ENCODE results near the gene RERE. TPM values are rescaled to one million over a fixed set of nuclear protein-coding genes. Genes with fewer than 3 reads are reported as not detected.

Gene RERE
- total and polyA plus RNA-seq, 2 donors (not counting 3 experiments of a cell fraction or from before 2014, with no cell fraction given): 14.1 to 113 TPM

DNA sequence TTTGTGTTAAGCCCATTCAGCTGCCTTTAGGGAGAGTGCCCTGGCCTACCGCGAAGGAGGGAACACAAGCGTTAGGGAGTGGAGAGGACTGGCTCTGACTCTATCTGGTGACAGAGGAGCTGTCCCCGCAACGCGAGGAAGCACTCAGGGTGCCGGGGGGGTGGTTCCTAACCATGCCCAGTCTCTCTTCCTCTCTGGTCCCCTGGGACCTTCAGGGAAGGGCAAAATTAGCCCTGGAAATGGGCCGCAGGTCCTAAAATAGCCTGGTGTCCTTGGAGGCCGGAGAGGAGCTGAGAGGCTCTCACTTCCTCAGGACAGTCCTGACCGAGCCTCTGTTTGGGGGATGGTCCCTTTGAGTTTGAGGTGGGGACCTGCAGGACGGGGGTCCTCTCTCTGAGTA is 493.7 kb downstream of the RERE start:
- Histone ChIP-seq H3K36me3 (ENCODE audit: control insufficient read depth in 2 of 2, extremely low read depth in 1 of 2, insufficient read depth in 2 of 2, low read length in 2 of 2) (no peaks in the 10 kb centered on the region), H3K9ac (replicated peaks; ENCODE audit: extremely low read depth, insufficient read depth, low read length) (no peak overlapping the region), H3K4me1 (ENCODE audit: control insufficient read depth, extremely low read depth, insufficient read depth, low read length) (no peaks in the 10 kb centered on the region), H3K4me3 (replicated peaks in 1 of 3; ENCODE audit: insufficient read depth in 1 of 3, low read depth in 1 of 3, low read length in 3 of 3) (no peak overlapping the region), H3K79me2 (ENCODE audit: control insufficient read depth, insufficient read depth, low read length) (no peaks in the 10 kb centered on the region), H3K27ac (ENCODE audit: insufficient read depth, low read depth, low read length) (no peak overlapping the region), H3K4me2 (ENCODE audit: insufficient read depth, low read length) (no peak overlapping the region), H3K27me3 (ENCODE audit: control insufficient read depth in 2 of 2, insufficient read depth in 2 of 2, low read length in 2 of 2) (no peaks in the 10 kb centered on the region), H2AFZ (ENCODE audit: low read depth, low read length) (no peak overlapping the region), H3K9me3 (replicated peaks; ENCODE audit: control insufficient read depth, insufficient read depth, low read length) (no peaks in the 10 kb centered on the region), H4K20me1 (replicated peaks; ENCODE audit: control insufficient read depth, extremely low read depth, insufficient read depth, low read length) (no peaks in the 10 kb centered on the region), H3K9me1 (replicated peaks; ENCODE audit: control insufficient read depth, extremely low read depth, insufficient read depth, low read length) (no peaks in the 10 kb centered on the region)
- intact Hi-C loops (cut with micrococcal nuclease): no loop called here
- POLR2A ChIA-PET: no interaction called here
- dilution Hi-C loops (cut with MboI; ENCODE audit: extremely low pct_ligation_motif_present, low sequenced_read_pairs): no loop called here
- CTCF ChIA-PET: interaction anchor here (1.4 to 2.1 kb wide), 3 partner anchors 9 to 25 kb away, joined by 4 to 12 read pairs (median 5); no protein-coding TSS in a partner anchor
- FAIRE-seq: no peak
- TF ChIP-seq, protein P1, sequence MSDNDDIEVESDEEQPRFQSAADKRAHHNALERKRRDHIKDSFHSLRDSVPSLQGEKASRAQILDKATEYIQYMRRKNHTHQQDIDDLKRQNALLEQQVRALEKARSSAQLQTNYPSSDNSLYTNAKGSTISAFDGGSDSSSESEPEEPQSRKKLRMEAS (IDR thresholded peaks at IDR 0.05; ENCODE audit: insufficient read depth, insufficient read length): no peak
- TF ChIP-seq FOS (IDR thresholded peaks at IDR 0.05; ENCODE audit: borderline replicate concordance, insufficient read depth, low read length): no peak
- TF ChIP-seq POLR2A (IDR thresholded peaks at IDR 0.05; ENCODE audit: low read depth, low read length): no peak
- TF ChIP-seq JUN (IDR thresholded peaks at IDR 0.05; ENCODE audit: borderline replicate concordance, insufficient read depth, insufficient read length, low read depth): no peak
- no peak for TF ChIP-seq EZH2 (IDR thresholded peaks at IDR 0.05; ENCODE audit: borderline replicate concordance, low read depth, low read length, severe bottlenecking)
- no peak for TF ChIP-seq POLR2AphosphoS5 (IDR thresholded peaks at IDR 0.05; ENCODE audit: insufficient read depth, low read depth, low read length)
- no peak for TF ChIP-seq MYC (IDR thresholded peaks at IDR 0.05; ENCODE audit: low read depth, low read length)
- BruUV-seq (replicated peaks): no TSS peak
- DNase-seq (ENCODE audit: low read depth, low spot score): no peak

DNA sequence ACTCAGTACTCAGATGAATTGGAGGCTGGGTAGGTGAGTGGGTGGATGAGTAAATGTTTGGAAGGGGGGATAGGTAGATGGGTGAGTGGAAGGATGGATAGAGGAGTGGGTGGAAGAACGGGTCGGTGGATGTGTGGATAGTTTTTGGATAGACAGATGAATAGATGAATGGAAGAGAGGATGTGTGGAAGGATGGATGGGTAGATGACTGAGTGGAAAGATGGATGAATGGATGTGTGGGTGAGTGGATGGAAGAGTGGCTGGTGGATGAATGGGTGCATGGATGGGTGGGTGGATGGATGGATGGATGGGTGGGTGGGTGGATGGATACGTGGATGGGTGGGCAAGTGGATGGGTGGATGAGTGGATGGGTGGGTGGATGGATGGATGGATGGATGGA is 495.8 kb downstream of the RERE start:
- no peak overlapping the region for H3K9ac ChIP-seq (replicated peaks; ENCODE audit: extremely low read depth, insufficient read depth, low read length)
- peaks cover 4% of the 10 kb centered on the region for H3K4me1 ChIP-seq (ENCODE audit: control insufficient read depth, extremely low read depth, insufficient read depth, low read length)
- no peak for FAIRE-seq
- H3K9me1 ChIP-seq (replicated peaks; ENCODE audit: control insufficient read depth, extremely low read depth, insufficient read depth, low read length): no peaks in the 10 kb centered on the region
- H3K27me3 ChIP-seq (ENCODE audit: control insufficient read depth in 2 of 2, insufficient read depth in 2 of 2, low read length in 2 of 2): no peaks in the 10 kb centered on the region
- TF ChIP-seq, protein P1 (IDR thresholded peaks at IDR 0.05; ENCODE audit: insufficient read depth, insufficient read length): no peak
- TF ChIP-seq GATA2 (IDR thresholded peaks at IDR 0.05; ENCODE audit: insufficient read depth, insufficient read length, low read depth, low read length) (no peak), POLR2AphosphoS5 (IDR thresholded peaks at IDR 0.05; ENCODE audit: insufficient read depth, low read depth, low read length) (no peak), POLR2A (IDR thresholded peaks at IDR 0.05; ENCODE audit: low read depth, low read length) (no peak), FOS (IDR thresholded peaks at IDR 0.05; ENCODE audit: borderline replicate concordance, insufficient read depth, low read length) (no peak), JUN (IDR thresholded peaks at IDR 0.05; ENCODE audit: borderline replicate concordance, insufficient read depth, insufficient read length, low read depth) (no peak), MYC (IDR thresholded peaks at IDR 0.05; ENCODE audit: low read depth, low read length) (no peak), EZH2 (IDR thresholded peaks at IDR 0.05; ENCODE audit: borderline replicate concordance, low read depth, low read length, severe bottlenecking) (no peak)
- TF ChIP-seq, protein P2, sequence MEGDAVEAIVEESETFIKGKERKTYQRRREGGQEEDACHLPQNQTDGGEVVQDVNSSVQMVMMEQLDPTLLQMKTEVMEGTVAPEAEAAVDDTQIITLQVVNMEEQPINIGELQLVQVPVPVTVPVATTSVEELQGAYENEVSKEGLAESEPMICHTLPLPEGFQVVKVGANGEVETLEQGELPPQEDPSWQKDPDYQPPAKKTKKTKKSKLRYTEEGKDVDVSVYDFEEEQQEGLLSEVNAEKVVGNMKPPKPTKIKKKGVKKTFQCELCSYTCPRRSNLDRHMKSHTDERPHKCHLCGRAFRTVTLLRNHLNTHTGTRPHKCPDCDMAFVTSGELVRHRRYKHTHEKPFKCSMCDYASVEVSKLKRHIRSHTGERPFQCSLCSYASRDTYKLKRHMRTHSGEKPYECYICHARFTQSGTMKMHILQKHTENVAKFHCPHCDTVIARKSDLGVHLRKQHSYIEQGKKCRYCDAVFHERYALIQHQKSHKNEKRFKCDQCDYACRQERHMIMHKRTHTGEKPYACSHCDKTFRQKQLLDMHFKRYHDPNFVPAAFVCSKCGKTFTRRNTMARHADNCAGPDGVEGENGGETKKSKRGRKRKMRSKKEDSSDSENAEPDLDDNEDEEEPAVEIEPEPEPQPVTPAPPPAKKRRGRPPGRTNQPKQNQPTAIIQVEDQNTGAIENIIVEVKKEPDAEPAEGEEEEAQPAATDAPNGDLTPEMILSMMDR (IDR thresholded peaks at IDR 0.05; ENCODE audit: extremely low read depth in 1 of 2, insufficient read depth in 1 of 2, low read depth in 1 of 2, low read length in 2 of 2): no peak
- no peaks in the 10 kb centered on the region for H3K79me2 ChIP-seq (ENCODE audit: control insufficient read depth, insufficient read depth, low read length)
- no peaks in the 10 kb centered on the region for H3K36me3 ChIP-seq (ENCODE audit: control insufficient read depth in 2 of 2, extremely low read depth in 1 of 2, insufficient read depth in 2 of 2, low read length in 2 of 2)
- dilution Hi-C loops (cut with MboI; ENCODE audit: extremely low pct_ligation_motif_present, low sequenced_read_pairs) (no loop called here), intact Hi-C loops (cut with micrococcal nuclease) (no loop called here)
- no peaks in the 10 kb centered on the region for H3K9me3 ChIP-seq (replicated peaks; ENCODE audit: control insufficient read depth, insufficient read depth, low read length)
- no peak for DNase-seq (ENCODE audit: low read depth, low spot score)
- H3K4me2 ChIP-seq (ENCODE audit: insufficient read depth, low read length): no peak overlapping the region
- ChIA-PET POLR2A (no interaction called here), CTCF (no interaction called here)
- no peak overlapping the region for H3K27ac ChIP-seq (ENCODE audit: insufficient read depth, low read depth, low read length)
- BruUV-seq (replicated peaks): no TSS peak
- H4K20me1 ChIP-seq (replicated peaks; ENCODE audit: control insufficient read depth, extremely low read depth, insufficient read depth, low read length): no peaks in the 10 kb centered on the region
- no peak overlapping the region for H2AFZ ChIP-seq (ENCODE audit: low read depth, low read length)
- H3K4me3 ChIP-seq (replicated peaks in 1 of 3; ENCODE audit: insufficient read depth in 1 of 3, low read depth in 1 of 3, low read length in 3 of 3): no peak overlapping the region
